ENCODE measurements around the gene CHMP3. TPM values are rescaled to one million over a fixed set of nuclear protein-coding genes. Genes with fewer than 3 reads are reported as not detected.

The CHMP3 gene
- polyA plus RNA-seq, 1 donor from 2014 or later, result 31.8 TPM

- Histone ChIP-seq H3K27me3 (ENCODE audit: insufficient read depth, low read depth, low read length) (no peaks in the 10 kb centered on the region), H3K4me3 (ENCODE audit: low read length) (no peak overlapping the region), H3K79me2 (replicated peaks; ENCODE audit: insufficient read depth, low read length) (no peaks in the 10 kb centered on the region), H3K27ac (ENCODE audit: low read length) (no peak overlapping the region), H4K20me1 (ENCODE audit: insufficient read depth) (no peaks in the 10 kb centered on the region), H3K9ac (ENCODE audit: low read length) (no peak overlapping the region), H3K4me2 (ENCODE audit: low read length) (no peak overlapping the region), H2AFZ (ENCODE audit: low read depth, low read length) (no peak overlapping the region), H3K9me2 (ENCODE audit: insufficient read depth, low read length) (no peaks in the 10 kb centered on the region), H3K36me3 (ENCODE audit: insufficient read depth, low read length) (no peaks in the 10 kb centered on the region), H3K9me3 (ENCODE audit: low read length) (no peaks in the 10 kb centered on the region), H3F3A (ENCODE audit: insufficient read depth, low read length, poor library complexity, severe bottlenecking) (no peaks in the 10 kb centered on the region)
- TF ChIP-seq MXI1 (conservative IDR thresholded peaks at IDR 0.05; ENCODE audit: poor library complexity, severe bottlenecking) (no peak), CTCF (IDR thresholded peaks at IDR 0.05; ENCODE audit: poor library complexity, severe bottlenecking) (no peak), EZH2 (IDR thresholded peaks at IDR 0.05; ENCODE audit: borderline replicate concordance, insufficient read depth, low read length, poor library complexity, severe bottlenecking) (no peak), REST (IDR thresholded peaks at IDR 0.05; ENCODE audit: borderline replicate concordance) (no peak), EP300 (conservative IDR thresholded peaks at IDR 0.05; ENCODE audit: poor library complexity, severe bottlenecking) (no peak), TAF1 (IDR thresholded peaks at IDR 0.05; ENCODE audit: low read depth) (no peak), SMC3 (conservative IDR thresholded peaks at IDR 0.05; ENCODE audit: poor library complexity) (no peak), POLR2AphosphoS5 (IDR thresholded peaks at IDR 0.05) (no peak), RAD21 (conservative IDR thresholded peaks at IDR 0.05) (no peak)
These were observed 50.4 kb downstream of the CHMP3 start for GRCh38 chr2:86512892-86513291.

GRCh38 chr2:86512034-86512433, 51.2 kb downstream of the CHMP3 start:
- Histone ChIP-seq H3K4me3 (ENCODE audit: low read length) (no peak overlapping the region), H3K9me2 (ENCODE audit: insufficient read depth, low read length) (no peaks in the 10 kb centered on the region), H3K9ac (ENCODE audit: low read length) (no peak overlapping the region), H2AFZ (ENCODE audit: low read depth, low read length) (no peak overlapping the region), H3K4me2 (ENCODE audit: low read length) (no peak overlapping the region), H4K20me1 (ENCODE audit: insufficient read depth) (no peaks in the 10 kb centered on the region), H3K27ac (ENCODE audit: low read length) (no peak overlapping the region), H3K9me3 (ENCODE audit: low read length) (no peaks in the 10 kb centered on the region), H3K79me2 (replicated peaks; ENCODE audit: insufficient read depth, low read length) (no peaks in the 10 kb centered on the region), H3K36me3 (ENCODE audit: insufficient read depth, low read length) (no peaks in the 10 kb centered on the region), H3F3A (ENCODE audit: insufficient read depth, low read length, poor library complexity, severe bottlenecking) (no peaks in the 10 kb centered on the region), H3K27me3 (ENCODE audit: insufficient read depth, low read depth, low read length) (no peaks in the 10 kb centered on the region)
- TF ChIP-seq CTCF (IDR thresholded peaks at IDR 0.05; ENCODE audit: poor library complexity, severe bottlenecking) (no peak), EZH2 (IDR thresholded peaks at IDR 0.05; ENCODE audit: borderline replicate concordance, insufficient read depth, low read length, poor library complexity, severe bottlenecking) (no peak), RAD21 (conservative IDR thresholded peaks at IDR 0.05) (no peak), TAF1 (IDR thresholded peaks at IDR 0.05; ENCODE audit: low read depth) (no peak), REST (IDR thresholded peaks at IDR 0.05; ENCODE audit: borderline replicate concordance) (no peak), MXI1 (conservative IDR thresholded peaks at IDR 0.05; ENCODE audit: poor library complexity, severe bottlenecking) (no peak), POLR2AphosphoS5 (IDR thresholded peaks at IDR 0.05) (no peak), SMC3 (conservative IDR thresholded peaks at IDR 0.05; ENCODE audit: poor library complexity) (no peak), EP300 (conservative IDR thresholded peaks at IDR 0.05; ENCODE audit: poor library complexity, severe bottlenecking) (no peak)

All from neural cell (in vitro differentiated cells).